ENCODE measurements around the gene KCNT1.

Gene KCNT1

GRCh38 chr9:135700525-135700924, 1.5 kb upstream of the KCNT1 start:
- no peak for DNase-seq (ENCODE audit: low read depth)

GRCh38 chr9:135701067-135701958, 672 bp upstream of the KCNT1 start:
- no peak for DNase-seq (ENCODE audit: low read depth)

GRCh38 chr9:135703726-135704125, 1.7 kb downstream of the KCNT1 start:
- DNase-seq (ENCODE audit: low read depth): no peak

- DNase-seq (ENCODE audit: low read depth): no peak
These were observed 2.5 kb downstream of the KCNT1 start for GRCh38 chr9:135704483-135704882.

GRCh38 chr9:135705376-135705775, 3.4 kb downstream of the KCNT1 start:
- DNase-seq (ENCODE audit: low read depth): no peak

- DNase-seq (ENCODE audit: low read depth): no peak
These were observed 4.3 kb downstream of the KCNT1 start for GRCh38 chr9:135706288-135706687.

- no peak for DNase-seq (ENCODE audit: low read depth)
These were observed 5.5 kb downstream of the KCNT1 start for GRCh38 chr9:135707252-135708138.

GRCh38 chr9:135708164-135708563, 6.2 kb downstream of the KCNT1 start:
- no peak for DNase-seq (ENCODE audit: low read depth)

- no peak for DNase-seq (ENCODE audit: low read depth)
These were observed 9.4 kb downstream of the KCNT1 start for GRCh38 chr9:135711391-135711790.

- no peak for DNase-seq (ENCODE audit: low read depth)
These were observed 9.9 kb downstream of the KCNT1 start for GRCh38 chr9:135711881-135712280.

- DNase-seq (ENCODE audit: low read depth): no peak
These were observed 10.8 kb downstream of the KCNT1 start for GRCh38 chr9:135712613-135713295.

- DNase-seq (ENCODE audit: low read depth): no peak
These were observed 12.5 kb downstream of the KCNT1 start for GRCh38 chr9:135714242-135715055.

- no peak for DNase-seq (ENCODE audit: low read depth)
These were observed 13.1 kb downstream of the KCNT1 start for GRCh38 chr9:135715056-135715595.

GRCh38 chr9:135716045-135716444, 14.1 kb downstream of the KCNT1 start:
- DNase-seq (ENCODE audit: low read depth): no peak

- no peak for DNase-seq (ENCODE audit: low read depth)
These were observed 15.4 kb downstream of the KCNT1 start for GRCh38 chr9:135717410-135717809.

- no peak for DNase-seq (ENCODE audit: low read depth)
These were observed 16.6 kb downstream of the KCNT1 start for GRCh38 chr9:135718616-135719015.

GRCh38 chr9:135719472-135719871, 17.5 kb downstream of the KCNT1 start:
- DNase-seq (ENCODE audit: low read depth): no peak

GRCh38 chr9:135722365-135722764, 20.4 kb downstream of the KCNT1 start:
- no peak for DNase-seq (ENCODE audit: low read depth)

GRCh38 chr9:135724186-135724787, 22.3 kb downstream of the KCNT1 start:
- DNase-seq (ENCODE audit: low read depth): no peak

GRCh38 chr9:135726138-135726853, 24.3 kb downstream of the KCNT1 start:
- DNase-seq (ENCODE audit: low read depth): no peak

All from stimulated activated CD8-positive, alpha-beta memory T cell treated with anti-CD3 and anti-CD28 coated beads, Interleukin-15, amount 100 ng/mL, for 1 hour (primary cell).